Endodermal cell (in vitro differentiated cells): Measurements from ENCODE around the gene IFNL1. TPM values are rescaled to one million over a fixed set of nuclear protein-coding genes. Genes with fewer than 3 reads are reported as not detected.

Experiments
- DNase-seq: peaks from one replicate; pipeline ENCODE4 v3.0.0-alpha.2; 2017
- H3K27ac ChIP-seq: 2 replicates; pipeline ENCODE4 v1.5.1; 2013; ENCODE audit warnings: mild to moderate bottlenecking, low read depth, low read length, moderate library complexity
- H3K27me3 ChIP-seq: 2 replicates; pipeline ENCODE4 v1.6.1; 2013; ENCODE audit warnings: mild to moderate bottlenecking, low read length, moderate library complexity; ENCODE audit not compliant: insufficient read depth, control insufficient read depth, poor library complexity, severe bottlenecking
- H3K36me3 ChIP-seq: 2 replicates; pipeline ENCODE4 v1.7.0; 2013; ENCODE audit warnings: mild to moderate bottlenecking, low read length, moderate library complexity; ENCODE audit not compliant: control insufficient read depth, insufficient read depth
- H3K4me1 ChIP-seq: one replicate; pipeline ENCODE4 v1.7.0; 2013; ENCODE audit warnings: low read length; ENCODE audit not compliant: control insufficient read depth, insufficient read depth
- H3K4me3 ChIP-seq: 2 replicates; pipeline ENCODE4 v1.5.1; 2013; ENCODE audit warnings: mild to moderate bottlenecking, low read length, moderate library complexity
- H3K9ac ChIP-seq: 2 replicates; pipeline ENCODE4 v1.6.1; 2013; ENCODE audit warnings: mild to moderate bottlenecking, low read length, moderate library complexity; ENCODE audit not compliant: poor library complexity, severe bottlenecking; ENCODE audit errors: extremely low read depth
- H3K9me3 ChIP-seq: 2 replicates; pipeline ENCODE4 v1.6.1; 2013; ENCODE audit warnings: mild to moderate bottlenecking, low read length, moderate library complexity; ENCODE audit not compliant: control insufficient read depth
- H3K27ac Mint-ChIP-seq: 2 replicates; pipeline ENCODE4 v1.8.0; 2020; ENCODE audit warnings: mixed read lengths
- H3K27me3 Mint-ChIP-seq: 2 replicates; pipeline ENCODE4 v1.8.0; 2021; ENCODE audit warnings: mild to moderate bottlenecking, mixed read lengths; ENCODE audit not compliant: insufficient read depth
- H3K36me3 Mint-ChIP-seq: 2 replicates; pipeline ENCODE4 v1.8.0; 2020; ENCODE audit warnings: low read depth, mixed read lengths
- H3K4me1 Mint-ChIP-seq: 2 replicates; pipeline ENCODE4 v1.8.0; 2020; ENCODE audit warnings: mixed read lengths
- H3K4me3 Mint-ChIP-seq: 2 replicates; pipeline ENCODE4 v1.8.0; 2020; ENCODE audit warnings: mild to moderate bottlenecking, moderate library complexity, mixed read lengths
- H3K9me3 Mint-ChIP-seq: 2 replicates; pipeline ENCODE4 v1.8.0; 2020; ENCODE audit warnings: mild to moderate bottlenecking, mixed read lengths
- CTCF ChIP-seq: fragments of 200-600 bp; sonication (generic); conservative IDR thresholded peaks from 2 replicates; pipeline ENCODE4 v1.5.0; 2021; ENCODE audit warnings: antibody characterized with exemption, mild to moderate bottlenecking
- WGBS, 2 experiments: methylation state at CpG; one replicate each; pipeline versions ENCODE4 v1.1.5 to v1.1.7; 2013; ENCODE audit warnings: missing lambda C conversion rate in 2 of 2, mixed read lengths in 1 of 2; ENCODE audit not compliant: insufficient coverage in 1 of 2, insufficient read length in 1 of 2; 5-methylcytosine and 5-hydroxymethylcytosine counted together
- total RNA-seq, 2 donors: library from RNA; stranded (reverse); fragmentation: NEBNext Ultra II Directional in 1 of 2; extraction: Animal tissue kit (Norgen Biotek cat#: 25700) in 1 of 2; gene quantifications; 2 replicates in 1 of 2; 3 replicates in 1 of 2; pipeline ENCODE4 v1.2.1, GENCODE V29; 2021

The IFNL1 gene
- total RNA-seq, 2 donors from 2014 or later: not detected

- Histone ChIP-seq H3K27me3 (peaks cover 35% of the 10 kb centered on the region), H3K36me3 (no peaks in the 10 kb centered on the region), H3K27ac (no peak overlapping the region), H3K4me1 (no peaks in the 10 kb centered on the region), H3K9me3 (no peaks in the 10 kb centered on the region), H3K9ac (no peak overlapping the region), H3K4me3 (no peak overlapping the region)
- no peak for DNase-seq
- Mint-ChIP-seq H3K36me3 (peaks cover 4% of the 10 kb centered on the region), H3K27me3 (peaks cover 42% of the 10 kb centered on the region), H3K9me3 (no peaks in the 10 kb centered on the region), H3K4me1 (no peaks in the 10 kb centered on the region), H3K4me3 (no peak overlapping the region), H3K27ac (no peak overlapping the region)
- TF ChIP-seq CTCF: no peak
- 94 to 100% methylated on average over 2 to 4 of the region's 4 CpGs for WGBS, 2 experiments
Observed at GRCh38 chr19:39317476-39317875, 21.3 kb downstream of the IFNL1 start.

- 90 to 95% methylated on average over 5 of the region's 5 CpGs for WGBS, 2 experiments
- no peak overlapping the region for H3K9ac ChIP-seq
- H3K4me1 ChIP-seq: no peaks in the 10 kb centered on the region
- no peak overlapping the region for H3K27ac ChIP-seq
- peaks cover 48% of the 10 kb centered on the region for H3K27me3 Mint-ChIP-seq
- no peaks in the 10 kb centered on the region for H3K9me3 ChIP-seq
- H3K36me3 Mint-ChIP-seq: peaks cover 4% of the 10 kb centered on the region
- no peak for TF ChIP-seq CTCF
- no peak for DNase-seq
- H3K4me3 ChIP-seq: no peak overlapping the region
- H3K4me3 Mint-ChIP-seq: no peak overlapping the region
- no peak overlapping the region for H3K27ac Mint-ChIP-seq
- no peaks in the 10 kb centered on the region for H3K9me3 Mint-ChIP-seq
- no peaks in the 10 kb centered on the region for H3K36me3 ChIP-seq
- peaks cover 37% of the 10 kb centered on the region for H3K27me3 ChIP-seq
- H3K4me1 Mint-ChIP-seq: no peaks in the 10 kb centered on the region
Observed at GRCh38 chr19:39318071-39318470, 21.9 kb downstream of the IFNL1 start.

GRCh38 chr19:39318690-39319089, 22.5 kb downstream of the IFNL1 start:
- Histone ChIP-seq H3K27ac (no peak overlapping the region), H3K4me3 (no peak overlapping the region), H3K27me3 (peaks cover 39% of the 10 kb centered on the region), H3K9ac (no peak overlapping the region), H3K36me3 (no peaks in the 10 kb centered on the region), H3K4me1 (no peaks in the 10 kb centered on the region), H3K9me3 (no peaks in the 10 kb centered on the region)
- H3K27ac Mint-ChIP-seq: no peak overlapping the region
- no peaks in the 10 kb centered on the region for H3K9me3 Mint-ChIP-seq
- TF ChIP-seq CTCF: no peak
- H3K36me3 Mint-ChIP-seq: peaks cover under 1% of the 10 kb centered on the region
- H3K4me3 Mint-ChIP-seq: peak overlapping the region; percentile 65
- 90 to 91% methylated on average over 3 to 4 of the region's 4 CpGs for WGBS, 2 experiments
- DNase-seq: no peak
- peaks cover 52% of the 10 kb centered on the region for H3K27me3 Mint-ChIP-seq
- H3K4me1 Mint-ChIP-seq: no peaks in the 10 kb centered on the region
